ENCODE results near the gene CEND1. TPM values are rescaled to one million over a fixed set of nuclear protein-coding genes. Genes with fewer than 3 reads are reported as not detected.
A peak's percentile ranks its signal among the peaks of the same experiment; 100 is the strongest.

CEND1 gene
- total and polyA plus RNA-seq, 2 of the 13 experiments (the other 11 are each of a cell fraction or from before 2014, with no cell fraction given), result not detected

DNA sequence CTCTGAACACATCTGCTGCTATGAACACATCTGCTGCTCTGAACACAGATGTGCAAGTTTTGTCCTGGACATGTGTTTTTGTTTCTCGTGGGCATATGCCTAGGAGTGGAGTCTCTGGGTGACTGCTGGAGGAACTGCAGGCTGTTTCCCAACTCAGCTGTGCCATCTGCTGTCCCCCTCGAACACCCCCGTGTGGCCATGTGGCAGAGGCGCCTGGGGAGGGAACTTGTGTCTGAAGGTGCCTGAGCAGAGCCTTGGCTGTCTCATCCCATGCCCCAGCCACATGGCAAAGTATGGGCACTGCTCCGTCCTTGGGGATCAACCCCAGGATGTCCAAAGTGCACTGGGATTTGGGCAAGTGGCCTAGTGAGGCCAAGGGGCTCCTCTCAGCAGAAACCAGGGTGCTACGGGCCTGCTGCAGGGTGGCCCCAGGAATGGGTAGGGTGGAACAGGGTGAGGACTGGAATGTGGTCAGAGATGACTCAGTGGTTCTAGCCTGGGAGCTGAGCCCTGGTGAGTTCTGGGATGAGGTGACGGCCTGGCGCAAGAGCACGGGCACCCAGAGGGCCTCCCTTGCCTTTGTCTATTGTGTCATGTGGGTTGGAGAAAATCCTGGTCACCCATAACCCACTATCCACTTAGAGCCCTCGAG, 27.3 kb downstream of the CEND1 start (continued):
- TF ChIP-seq, protein P1, sequence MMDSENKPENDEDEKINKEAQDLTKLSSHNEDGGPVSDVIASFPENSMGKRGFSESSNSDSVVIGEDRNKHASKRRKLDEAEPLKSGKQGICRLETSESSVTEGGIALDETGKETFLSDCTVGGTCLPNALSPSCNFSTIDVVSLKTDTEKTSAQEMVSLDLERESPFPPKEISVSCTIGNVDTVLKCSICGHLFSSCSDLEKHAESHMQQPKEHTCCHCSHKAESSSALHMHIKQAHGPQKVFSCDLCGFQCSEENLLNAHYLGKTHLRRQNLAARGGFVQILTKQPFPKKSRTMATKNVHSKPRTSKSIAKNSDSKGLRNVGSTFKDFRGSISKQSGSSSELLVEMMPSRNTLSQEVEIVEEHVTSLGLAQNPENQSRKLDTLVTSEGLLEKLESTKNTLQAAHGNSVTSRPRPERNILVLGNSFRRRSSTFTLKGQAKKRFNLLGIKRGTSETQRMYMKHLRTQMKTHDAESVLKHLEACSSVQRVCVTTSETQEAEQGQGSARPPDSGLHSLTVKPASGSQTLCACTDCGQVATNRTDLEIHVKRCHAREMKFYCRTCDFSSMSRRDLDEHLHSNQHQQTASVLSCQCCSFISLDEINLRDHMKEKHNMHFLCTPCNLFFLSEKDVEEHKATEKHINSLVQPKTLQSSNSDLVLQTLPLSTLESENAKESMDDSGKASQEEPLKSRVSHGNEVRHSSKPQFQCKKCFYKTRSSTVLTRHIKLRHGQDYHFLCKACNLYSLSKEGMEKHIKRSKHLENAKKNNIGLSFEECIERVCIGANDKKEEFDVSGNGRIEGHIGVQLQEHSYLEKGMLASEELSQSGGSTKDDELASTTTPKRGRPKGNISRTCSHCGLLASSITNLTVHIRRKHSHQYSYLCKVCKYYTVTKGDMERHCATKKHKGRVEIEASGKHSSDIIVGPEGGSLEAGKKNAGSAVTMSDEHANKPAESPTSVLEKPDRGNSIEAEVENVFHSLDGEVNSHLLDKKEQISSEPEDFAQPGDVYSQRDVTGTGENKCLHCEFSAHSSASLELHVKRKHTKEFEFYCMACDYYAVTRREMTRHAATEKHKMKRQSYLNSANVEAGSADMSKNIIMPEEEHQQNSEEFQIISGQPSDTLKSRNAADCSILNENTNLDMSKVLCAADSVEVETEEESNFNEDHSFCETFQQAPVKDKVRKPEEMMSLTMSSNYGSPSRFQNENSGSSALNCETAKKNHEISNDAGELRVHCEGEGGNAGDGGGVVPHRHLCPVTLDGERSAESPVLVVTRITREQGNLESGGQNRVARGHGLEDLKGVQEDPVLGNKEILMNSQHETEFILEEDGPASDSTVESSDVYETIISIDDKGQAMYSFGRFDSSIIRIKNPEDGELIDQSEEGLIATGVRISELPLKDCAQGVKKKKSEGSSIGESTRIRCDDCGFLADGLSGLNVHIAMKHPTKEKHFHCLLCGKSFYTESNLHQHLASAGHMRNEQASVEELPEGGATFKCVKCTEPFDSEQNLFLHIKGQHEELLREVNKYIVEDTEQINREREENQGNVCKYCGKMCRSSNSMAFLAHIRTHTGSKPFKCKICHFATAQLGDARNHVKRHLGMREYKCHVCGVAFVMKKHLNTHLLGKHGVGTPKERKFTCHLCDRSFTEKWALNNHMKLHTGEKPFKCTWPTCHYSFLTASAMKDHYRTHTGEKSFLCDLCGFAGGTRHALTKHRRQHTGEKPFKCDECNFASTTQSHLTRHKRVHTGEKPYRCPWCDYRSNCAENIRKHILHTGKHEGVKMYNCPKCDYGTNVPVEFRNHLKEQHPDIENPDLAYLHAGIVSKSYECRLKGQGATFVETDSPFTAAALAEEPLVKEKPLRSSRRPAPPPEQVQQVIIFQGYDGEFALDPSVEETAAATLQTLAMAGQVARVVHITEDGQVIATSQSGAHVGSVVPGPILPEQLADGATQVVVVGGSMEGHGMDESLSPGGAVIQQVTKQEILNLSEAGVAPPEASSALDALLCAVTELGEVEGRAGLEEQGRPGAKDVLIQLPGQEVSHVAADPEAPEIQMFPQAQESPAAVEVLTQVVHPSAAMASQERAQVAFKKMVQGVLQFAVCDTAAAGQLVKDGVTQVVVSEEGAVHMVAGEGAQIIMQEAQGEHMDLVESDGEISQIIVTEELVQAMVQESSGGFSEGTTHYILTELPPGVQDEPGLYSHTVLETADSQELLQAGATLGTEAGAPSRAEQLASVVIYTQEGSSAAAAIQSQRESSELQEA (CRISPR knock-in tag; IDR thresholded peaks at IDR 0.05; ENCODE audit: not compliant biosample characterization), result no peak
- TF ChIP-seq STAG1 (CRISPR knock-in tag; IDR thresholded peaks at IDR 0.05) (peak; percentile 20; the same call in 1 of the 2 replicates), ZNF768 (CRISPR knock-in tag; IDR thresholded peaks at IDR 0.05) (peak; percentile 18; the same call in 1 of the 2 replicates), ZNF143 (CRISPR knock-in tag; IDR thresholded peaks at IDR 0.05) (no peak), SSRP1 (CRISPR knock-in tag; IDR thresholded peaks at IDR 0.05) (peak; percentile 48; the same call in 1 of the 2 replicates), ZNF879 (CRISPR knock-in tag; IDR thresholded peaks at IDR 0.05) (no peak), ZNF224 (CRISPR knock-in tag; IDR thresholded peaks at IDR 0.05) (no peak)
- TF ChIP-seq, protein P2, sequence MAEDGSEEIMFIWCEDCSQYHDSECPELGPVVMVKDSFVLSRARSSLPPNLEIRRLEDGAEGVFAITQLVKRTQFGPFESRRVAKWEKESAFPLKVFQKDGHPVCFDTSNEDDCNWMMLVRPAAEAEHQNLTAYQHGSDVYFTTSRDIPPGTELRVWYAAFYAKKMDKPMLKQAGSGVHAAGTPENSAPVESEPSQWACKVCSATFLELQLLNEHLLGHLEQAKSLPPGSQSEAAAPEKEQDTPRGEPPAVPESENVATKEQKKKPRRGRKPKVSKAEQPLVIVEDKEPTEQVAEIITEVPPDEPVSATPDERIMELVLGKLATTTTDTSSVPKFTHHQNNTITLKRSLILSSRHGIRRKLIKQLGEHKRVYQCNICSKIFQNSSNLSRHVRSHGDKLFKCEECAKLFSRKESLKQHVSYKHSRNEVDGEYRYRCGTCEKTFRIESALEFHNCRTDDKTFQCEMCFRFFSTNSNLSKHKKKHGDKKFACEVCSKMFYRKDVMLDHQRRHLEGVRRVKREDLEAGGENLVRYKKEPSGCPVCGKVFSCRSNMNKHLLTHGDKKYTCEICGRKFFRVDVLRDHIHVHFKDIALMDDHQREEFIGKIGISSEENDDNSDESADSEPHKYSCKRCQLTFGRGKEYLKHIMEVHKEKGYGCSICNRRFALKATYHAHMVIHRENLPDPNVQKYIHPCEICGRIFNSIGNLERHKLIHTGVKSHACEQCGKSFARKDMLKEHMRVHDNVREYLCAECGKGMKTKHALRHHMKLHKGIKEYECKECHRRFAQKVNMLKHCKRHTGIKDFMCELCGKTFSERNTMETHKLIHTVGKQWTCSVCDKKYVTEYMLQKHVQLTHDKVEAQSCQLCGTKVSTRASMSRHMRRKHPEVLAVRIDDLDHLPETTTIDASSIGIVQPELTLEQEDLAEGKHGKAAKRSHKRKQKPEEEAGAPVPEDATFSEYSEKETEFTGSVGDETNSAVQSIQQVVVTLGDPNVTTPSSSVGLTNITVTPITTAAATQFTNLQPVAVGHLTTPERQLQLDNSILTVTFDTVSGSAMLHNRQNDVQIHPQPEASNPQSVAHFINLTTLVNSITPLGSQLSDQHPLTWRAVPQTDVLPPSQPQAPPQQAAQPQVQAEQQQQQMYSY (CRISPR knock-in tag; IDR thresholded peaks at IDR 0.05), result no peak
- TF ChIP-seq, protein P3, sequence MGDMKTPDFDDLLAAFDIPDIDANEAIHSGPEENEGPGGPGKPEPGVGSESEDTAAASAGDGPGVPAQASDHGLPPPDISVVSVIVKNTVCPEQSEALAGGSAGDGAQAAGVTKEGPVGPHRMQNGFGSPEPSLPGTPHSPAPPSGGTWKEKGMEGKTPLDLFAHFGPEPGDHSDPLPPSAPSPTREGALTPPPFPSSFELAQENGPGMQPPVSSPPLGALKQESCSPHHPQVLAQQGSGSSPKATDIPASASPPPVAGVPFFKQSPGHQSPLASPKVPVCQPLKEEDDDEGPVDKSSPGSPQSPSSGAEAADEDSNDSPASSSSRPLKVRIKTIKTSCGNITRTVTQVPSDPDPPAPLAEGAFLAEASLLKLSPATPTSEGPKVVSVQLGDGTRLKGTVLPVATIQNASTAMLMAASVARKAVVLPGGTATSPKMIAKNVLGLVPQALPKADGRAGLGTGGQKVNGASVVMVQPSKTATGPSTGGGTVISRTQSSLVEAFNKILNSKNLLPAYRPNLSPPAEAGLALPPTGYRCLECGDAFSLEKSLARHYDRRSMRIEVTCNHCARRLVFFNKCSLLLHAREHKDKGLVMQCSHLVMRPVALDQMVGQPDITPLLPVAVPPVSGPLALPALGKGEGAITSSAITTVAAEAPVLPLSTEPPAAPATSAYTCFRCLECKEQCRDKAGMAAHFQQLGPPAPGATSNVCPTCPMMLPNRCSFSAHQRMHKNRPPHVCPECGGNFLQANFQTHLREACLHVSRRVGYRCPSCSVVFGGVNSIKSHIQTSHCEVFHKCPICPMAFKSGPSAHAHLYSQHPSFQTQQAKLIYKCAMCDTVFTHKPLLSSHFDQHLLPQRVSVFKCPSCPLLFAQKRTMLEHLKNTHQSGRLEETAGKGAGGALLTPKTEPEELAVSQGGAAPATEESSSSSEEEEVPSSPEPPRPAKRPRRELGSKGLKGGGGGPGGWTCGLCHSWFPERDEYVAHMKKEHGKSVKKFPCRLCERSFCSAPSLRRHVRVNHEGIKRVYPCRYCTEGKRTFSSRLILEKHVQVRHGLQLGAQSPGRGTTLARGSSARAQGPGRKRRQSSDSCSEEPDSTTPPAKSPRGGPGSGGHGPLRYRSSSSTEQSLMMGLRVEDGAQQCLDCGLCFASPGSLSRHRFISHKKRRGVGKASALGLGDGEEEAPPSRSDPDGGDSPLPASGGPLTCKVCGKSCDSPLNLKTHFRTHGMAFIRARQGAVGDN (CRISPR knock-in tag; IDR thresholded peaks at IDR 0.05), result peak; percentile 17; the same call in 1 of the 2 replicates
- TF ChIP-seq, protein P4, sequence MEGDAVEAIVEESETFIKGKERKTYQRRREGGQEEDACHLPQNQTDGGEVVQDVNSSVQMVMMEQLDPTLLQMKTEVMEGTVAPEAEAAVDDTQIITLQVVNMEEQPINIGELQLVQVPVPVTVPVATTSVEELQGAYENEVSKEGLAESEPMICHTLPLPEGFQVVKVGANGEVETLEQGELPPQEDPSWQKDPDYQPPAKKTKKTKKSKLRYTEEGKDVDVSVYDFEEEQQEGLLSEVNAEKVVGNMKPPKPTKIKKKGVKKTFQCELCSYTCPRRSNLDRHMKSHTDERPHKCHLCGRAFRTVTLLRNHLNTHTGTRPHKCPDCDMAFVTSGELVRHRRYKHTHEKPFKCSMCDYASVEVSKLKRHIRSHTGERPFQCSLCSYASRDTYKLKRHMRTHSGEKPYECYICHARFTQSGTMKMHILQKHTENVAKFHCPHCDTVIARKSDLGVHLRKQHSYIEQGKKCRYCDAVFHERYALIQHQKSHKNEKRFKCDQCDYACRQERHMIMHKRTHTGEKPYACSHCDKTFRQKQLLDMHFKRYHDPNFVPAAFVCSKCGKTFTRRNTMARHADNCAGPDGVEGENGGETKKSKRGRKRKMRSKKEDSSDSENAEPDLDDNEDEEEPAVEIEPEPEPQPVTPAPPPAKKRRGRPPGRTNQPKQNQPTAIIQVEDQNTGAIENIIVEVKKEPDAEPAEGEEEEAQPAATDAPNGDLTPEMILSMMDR (CRISPR knock-in tag; IDR thresholded peaks at IDR 0.05), result peak; percentile 36

Measured in HepG2 (cell line).